ENCODE results near the gene KLHL40.

KLHL40 gene

GRCh38 chr3:42728056-42728455 lies 42.7 kb downstream of the KLHL40 start:
- DNase-seq: no peak

GRCh38 chr3:42728668-42729364 lies 43.5 kb downstream of the KLHL40 start:
- DNase-seq: no peak

GRCh38 chr3:42729404-42730145 lies 44.2 kb downstream of the KLHL40 start:
- no peak for DNase-seq

GRCh38 chr3:42730294-42730693 lies 45.0 kb downstream of the KLHL40 start:
- DNase-seq: no peak

- no peak for DNase-seq
Measured at GRCh38 chr3:42730706-42731420, 45.5 kb downstream of the KLHL40 start.

- peak in 2 of 3 donors; percentile 39 to 41 for DNase-seq
Measured at GRCh38 chr3:42731476-42732195, 46.3 kb downstream of the KLHL40 start.

GRCh38 chr3:42732196-42732828 lies 47.0 kb downstream of the KLHL40 start:
- no peak for DNase-seq

GRCh38 chr3:42732829-42733459 lies 47.6 kb downstream of the KLHL40 start:
- no peak for DNase-seq

- DNase-seq: no peak
Measured at GRCh38 chr3:42733501-42734262, 48.3 kb downstream of the KLHL40 start.

GRCh38 chr3:42734263-42734860 lies 49.0 kb downstream of the KLHL40 start:
- DNase-seq: no peak

- no peak for DNase-seq
Measured at GRCh38 chr3:42735019-42735418, 49.7 kb downstream of the KLHL40 start.

GRCh38 chr3:42735615-42736014 lies 50.3 kb downstream of the KLHL40 start:
- no peak for DNase-seq

- DNase-seq: no peak
Measured at GRCh38 chr3:42736081-42736480, 50.7 kb downstream of the KLHL40 start.

- DNase-seq: no peak
Measured at GRCh38 chr3:42736531-42736930, 51.2 kb downstream of the KLHL40 start.

GRCh38 chr3:42739401-42740158 lies 54.2 kb downstream of the KLHL40 start:
- DNase-seq: peak in 1 of 3 donors; percentile 39

GRCh38 chr3:42741796-42742195 lies 56.5 kb downstream of the KLHL40 start:
- DNase-seq: no peak
